Measurements from ENCODE around the gene CDH22.
A peak's percentile ranks its signal among the peaks of the same experiment; 100 is the strongest.

CDH22 gene

GRCh38 chr20:46214824-46215488 is 93.3 kb downstream of the CDH22 start:
- DNase-seq: peak; percentile 54

- DNase-seq: peak; percentile 4
Observed at GRCh38 chr20:46213946-46214823, 94.1 kb downstream of the CDH22 start.

DNA sequence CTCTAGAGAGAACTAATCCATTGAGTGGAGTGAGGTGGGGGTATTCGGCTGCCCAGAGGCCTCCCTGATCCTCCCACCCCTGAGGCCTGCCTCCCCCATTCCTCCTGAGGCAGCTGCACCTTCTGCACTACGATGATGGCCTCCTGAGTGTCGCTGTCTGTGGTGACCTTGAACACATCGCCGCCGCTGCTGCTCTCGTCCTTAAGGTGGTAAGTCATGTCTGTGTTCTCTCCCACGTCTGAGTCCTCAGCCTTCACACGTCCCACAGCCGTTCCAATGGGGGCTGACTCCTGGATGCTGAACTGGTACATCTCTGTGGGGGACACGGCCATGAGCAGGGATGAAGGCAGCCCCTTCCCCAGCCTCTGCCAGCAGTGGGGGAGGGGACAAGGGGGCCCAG is 95.4 kb downstream of the CDH22 start:
- DNase-seq: no peak

DNA sequence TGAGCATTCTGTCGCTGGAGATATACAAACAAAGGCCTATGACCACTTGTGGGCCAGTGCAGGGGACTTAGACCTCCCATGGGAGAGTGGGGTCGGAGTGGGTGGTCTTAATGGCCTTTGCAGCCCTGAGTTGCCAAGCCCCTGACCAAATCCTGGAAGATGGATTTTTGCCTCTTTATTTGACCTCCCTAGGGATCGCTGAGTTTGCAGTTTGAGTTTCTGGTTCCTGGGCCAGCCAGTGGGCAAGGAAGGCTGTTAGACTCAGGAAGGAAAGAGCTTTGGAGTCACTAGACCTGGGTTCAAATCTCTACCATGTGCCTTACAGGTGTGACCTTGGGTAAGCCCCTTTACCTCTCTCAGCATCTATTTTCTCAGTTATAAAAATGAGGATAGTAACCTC is 96.0 kb downstream of the CDH22 start:
- DNase-seq: no peak

GRCh38 chr20:46211331-46211722 is 97.0 kb downstream of the CDH22 start:
- DNase-seq: no peak

- no peak for DNase-seq
Observed at GRCh38 chr20:46210672-46211330, 97.5 kb downstream of the CDH22 start.

- DNase-seq: no peak
Observed at GRCh38 chr20:46209930-46210671, 98.2 kb downstream of the CDH22 start.

- no peak for DNase-seq
Observed at GRCh38 chr20:46207793-46208192, 100.5 kb downstream of the CDH22 start.

- DNase-seq: no peak
Observed at GRCh38 chr20:46206992-46207549, 101.2 kb downstream of the CDH22 start.

DNA sequence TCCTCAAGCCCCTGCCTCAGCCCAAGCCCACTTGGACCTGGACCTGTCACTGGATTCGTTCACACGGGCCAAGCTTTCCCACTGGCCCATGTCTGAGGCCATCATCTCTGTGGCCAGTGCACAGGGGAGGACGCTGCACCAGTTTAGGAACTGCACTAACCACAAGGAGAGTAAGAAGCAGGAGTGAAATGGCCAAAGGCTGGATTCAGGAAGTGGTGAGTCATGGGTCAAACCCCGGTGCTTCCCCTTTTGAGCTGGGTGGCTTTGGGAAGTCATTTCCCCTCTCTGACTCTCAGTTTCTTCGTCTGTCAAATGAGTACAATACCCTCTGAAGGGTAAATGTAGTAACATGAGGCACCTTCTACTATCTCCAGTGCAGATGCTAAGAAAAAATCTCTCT is 102.3 kb downstream of the CDH22 start:
- DNase-seq: peak; percentile 18

DNA sequence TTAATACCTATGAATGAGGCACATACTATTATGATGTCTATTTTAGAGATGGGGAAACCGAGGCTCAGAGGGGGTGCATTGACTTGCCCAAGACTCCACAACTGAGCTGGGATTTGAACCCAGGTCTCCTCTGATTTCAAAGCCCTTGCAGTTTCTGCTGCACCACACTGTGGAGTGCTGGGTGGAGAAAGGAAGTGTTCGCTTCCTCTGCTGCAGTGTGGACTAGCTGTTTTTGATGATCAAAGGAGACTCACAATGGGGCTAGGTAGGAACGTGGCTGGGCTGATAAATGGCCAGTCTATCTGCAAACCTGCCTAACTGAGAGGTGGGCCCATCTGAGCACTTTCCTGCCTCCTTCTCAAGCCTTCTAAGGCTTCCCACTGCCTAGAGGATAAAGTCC is 102.9 kb downstream of the CDH22 start:
- no peak for DNase-seq

DNA sequence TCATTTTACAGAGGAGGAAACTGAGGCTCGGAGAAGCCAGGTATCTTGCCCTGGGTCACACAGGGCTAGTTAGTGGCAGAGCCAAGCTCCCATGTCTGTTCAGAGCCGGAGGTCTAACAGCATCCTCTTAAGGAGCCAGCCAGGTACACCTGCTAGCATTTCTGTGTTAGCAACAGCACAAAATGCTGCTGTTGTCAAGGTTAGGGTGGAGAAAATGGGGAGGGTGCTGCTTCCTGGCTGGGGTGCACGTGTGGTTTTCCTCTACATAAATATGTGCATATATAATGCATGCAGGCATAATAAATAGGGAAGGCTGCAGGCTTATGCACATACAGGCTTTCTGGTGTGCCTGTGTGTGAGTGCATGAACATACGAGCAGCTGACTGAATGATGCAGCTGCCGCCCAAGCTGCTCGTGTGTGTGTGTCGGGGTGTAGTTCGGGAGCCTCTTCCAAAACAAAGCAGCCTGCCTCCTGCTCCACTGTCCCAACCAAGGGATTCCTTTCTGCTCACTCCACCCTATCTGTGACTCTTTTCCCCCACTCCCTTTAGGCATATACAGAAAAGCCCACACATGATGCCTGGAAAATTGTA is 103.6 kb downstream of the CDH22 start:
- no peak for DNase-seq

GRCh38 chr20:46203510-46203837 is 104.8 kb downstream of the CDH22 start:
- no peak for DNase-seq

DNA sequence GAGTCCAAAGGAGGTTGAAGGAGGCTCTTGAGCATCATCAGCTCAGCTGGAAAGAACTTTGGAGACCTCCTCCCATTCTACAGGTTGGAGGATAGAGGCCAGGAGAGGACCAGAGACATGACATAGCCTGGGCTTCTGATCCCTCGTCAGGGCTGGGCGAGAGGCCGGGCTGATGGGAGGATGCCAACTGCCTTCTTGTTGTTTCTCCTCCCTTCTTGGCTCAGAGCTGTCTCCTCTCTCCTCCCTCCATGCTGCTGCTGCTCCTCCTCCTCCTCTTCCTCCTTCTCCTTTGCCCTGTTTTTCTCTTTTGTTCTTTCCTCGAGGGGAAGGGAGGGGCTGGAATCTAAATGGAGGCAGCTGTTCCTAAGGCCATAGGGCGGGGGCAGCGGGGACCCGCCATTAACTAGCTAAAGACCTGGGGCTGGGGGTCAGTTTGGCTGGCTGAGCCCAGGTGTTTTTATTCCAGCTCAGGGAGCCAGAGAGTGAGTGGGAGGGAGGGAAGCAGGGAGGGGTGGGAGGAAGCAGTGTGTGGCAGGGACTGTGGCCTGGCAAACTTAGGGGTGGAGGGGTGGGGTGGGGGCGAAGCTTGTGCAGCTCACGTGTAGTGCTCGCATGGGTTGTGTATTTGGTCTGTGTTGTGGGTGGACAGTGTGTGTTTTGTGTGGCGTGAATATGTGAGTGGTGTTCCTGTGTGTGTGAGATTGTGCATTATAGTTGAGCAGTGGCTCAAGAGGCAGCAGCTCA is 105.4 kb downstream of the CDH22 start:
- DNase-seq: no peak

DNA sequence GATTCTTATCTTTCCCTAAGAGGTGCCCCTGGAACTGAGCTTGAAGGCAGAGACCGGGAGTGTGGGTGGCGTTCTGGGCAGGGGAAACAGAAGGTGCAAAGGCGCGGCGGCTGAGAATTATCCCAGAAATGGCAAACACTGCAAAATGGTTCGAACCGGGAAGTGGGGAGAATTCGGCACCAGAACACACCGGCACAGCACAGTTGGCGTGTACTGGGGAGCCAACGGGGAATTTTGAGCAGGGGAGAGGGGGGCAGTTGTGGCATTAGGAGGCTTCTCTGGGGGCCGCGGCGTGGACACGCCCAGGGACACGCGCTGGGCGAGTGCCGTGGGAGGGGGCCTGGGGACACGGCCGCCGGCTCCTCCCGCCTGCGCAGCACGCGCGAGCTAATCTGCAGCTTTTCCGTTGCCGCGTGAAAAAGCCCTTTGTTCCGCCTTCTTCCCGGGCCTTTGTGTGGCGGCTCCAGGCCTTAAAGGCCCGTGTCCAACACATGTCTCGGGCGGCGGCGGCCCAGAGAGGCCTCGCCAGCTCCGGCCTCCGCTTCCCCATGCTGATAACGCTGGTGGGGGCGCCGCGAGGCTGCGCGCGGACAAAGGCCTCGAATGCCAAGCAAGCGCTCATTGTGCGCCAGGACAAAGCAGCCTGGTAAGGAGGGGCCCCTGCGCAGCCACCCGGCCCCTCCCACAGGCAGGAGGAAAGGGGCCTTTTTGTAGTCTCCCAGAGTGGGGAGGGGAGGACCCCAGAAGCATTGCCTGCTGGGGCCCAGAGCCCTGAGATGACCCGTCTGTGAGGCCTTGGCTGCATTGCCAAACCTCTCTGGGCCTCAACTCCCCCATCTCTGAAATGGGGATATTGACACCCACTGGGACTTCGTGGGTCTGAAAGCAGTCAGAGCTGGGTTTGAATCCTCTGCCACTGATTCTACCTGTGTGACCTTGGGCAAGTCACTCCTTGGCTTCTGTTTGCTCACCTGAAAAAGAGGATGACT is 107.4 kb downstream of the CDH22 start:
- DNase-seq: no peak

DNA sequence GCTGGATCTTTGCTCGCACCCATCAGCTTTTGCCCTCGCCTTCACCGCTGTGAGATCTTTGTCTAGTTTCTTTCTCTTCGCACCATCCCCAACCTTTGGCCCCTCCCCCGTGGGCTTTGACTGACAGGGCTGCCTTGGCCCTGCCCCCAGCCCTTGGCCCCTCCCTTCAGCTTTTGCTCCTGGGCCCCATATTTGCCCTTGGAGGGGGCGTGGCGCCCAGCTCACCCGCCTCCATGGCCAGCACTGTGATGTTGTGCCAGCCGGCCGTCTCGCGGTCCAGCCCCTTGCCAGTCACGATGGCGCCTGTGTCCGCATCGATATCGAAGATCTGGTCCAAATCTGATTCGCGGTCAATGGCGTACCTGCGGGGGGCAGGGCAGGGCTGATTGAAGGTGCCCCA is 109.1 kb downstream of the CDH22 start:
- no peak for DNase-seq

DNA sequence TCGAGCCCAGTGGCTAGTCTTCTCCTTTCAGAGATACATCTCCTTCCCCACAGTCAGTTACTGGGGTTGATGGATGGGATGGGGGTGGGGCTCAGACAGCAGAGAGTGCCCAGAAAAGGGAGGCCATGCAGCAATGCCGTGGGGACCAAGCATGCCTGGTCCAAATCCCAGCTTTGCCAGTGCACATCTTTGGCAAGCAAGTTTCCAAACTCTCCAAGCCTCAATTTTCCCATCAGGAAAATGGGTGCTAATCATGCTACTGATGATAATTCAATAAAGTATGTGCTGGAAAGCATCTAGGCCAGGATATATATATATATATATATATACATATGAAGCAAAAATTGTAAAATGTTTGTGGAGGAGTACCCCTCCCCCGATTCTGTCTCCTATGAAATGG is 111.3 kb downstream of the CDH22 start:
- no peak for DNase-seq

DNA sequence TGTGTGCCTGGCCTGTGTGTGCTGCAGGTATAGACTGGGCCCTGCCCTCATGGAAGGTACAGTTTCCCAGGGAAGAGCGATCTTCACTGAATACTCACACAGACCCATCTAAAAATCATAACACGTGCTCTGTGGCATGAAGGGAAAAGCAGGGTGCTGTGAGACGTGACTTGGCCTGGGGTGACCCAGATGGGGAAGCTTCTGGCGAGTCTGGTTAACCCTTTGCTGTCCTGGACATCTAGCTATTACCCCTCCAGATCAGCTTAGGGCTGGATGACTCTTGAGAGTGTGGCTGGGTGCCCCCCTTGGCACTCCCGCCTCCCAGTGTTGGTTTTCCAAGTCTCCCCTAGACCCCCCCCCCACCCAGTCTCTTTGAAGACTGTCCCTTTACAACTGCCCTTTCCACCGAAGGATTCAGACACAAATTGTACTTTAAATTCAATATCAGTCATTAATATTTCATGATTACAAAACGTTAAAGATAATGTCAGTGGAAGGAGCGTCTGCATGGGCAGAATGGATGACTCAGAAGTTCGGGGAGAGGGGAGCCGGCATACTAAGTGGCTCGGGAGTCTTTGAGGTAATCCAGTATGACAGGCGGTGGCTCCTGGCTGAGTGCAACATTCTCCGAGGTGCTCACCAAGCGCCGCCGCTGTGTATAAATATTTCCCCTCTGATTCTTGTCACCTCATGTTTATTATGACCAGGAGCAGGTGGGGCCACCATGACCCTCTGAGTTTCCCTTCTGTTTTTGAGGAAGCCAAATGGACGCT is 112.8 kb downstream of the CDH22 start:
- no peak for DNase-seq

DNA sequence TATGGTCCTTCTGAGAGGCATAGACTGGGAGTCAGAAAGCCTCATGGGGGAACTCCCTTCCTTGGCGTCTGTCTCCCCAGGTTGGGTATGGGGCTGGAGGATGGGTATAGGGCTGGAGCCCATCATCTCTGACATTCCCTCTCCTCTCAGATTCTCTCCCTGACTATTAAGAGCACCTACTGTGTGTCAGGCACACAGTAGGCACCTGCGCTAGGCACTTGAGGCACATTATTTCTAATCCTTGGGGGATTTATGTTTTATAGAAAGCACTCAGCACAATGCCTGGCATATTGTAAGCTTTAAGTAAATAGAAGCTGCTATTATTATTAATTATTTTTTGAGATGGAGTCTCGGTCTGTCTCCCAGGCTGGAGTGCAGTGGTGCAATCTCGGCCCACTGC is 113.9 kb downstream of the CDH22 start:
- no peak for DNase-seq
